ENCODE measurements around the gene LIMK1.
"Not testable (repeated sequence)": the region's sequence is repeated elsewhere in the genome, so short reads cannot be mapped to it uniquely, and the experiment has no call there.

LIMK1 gene

DNA sequence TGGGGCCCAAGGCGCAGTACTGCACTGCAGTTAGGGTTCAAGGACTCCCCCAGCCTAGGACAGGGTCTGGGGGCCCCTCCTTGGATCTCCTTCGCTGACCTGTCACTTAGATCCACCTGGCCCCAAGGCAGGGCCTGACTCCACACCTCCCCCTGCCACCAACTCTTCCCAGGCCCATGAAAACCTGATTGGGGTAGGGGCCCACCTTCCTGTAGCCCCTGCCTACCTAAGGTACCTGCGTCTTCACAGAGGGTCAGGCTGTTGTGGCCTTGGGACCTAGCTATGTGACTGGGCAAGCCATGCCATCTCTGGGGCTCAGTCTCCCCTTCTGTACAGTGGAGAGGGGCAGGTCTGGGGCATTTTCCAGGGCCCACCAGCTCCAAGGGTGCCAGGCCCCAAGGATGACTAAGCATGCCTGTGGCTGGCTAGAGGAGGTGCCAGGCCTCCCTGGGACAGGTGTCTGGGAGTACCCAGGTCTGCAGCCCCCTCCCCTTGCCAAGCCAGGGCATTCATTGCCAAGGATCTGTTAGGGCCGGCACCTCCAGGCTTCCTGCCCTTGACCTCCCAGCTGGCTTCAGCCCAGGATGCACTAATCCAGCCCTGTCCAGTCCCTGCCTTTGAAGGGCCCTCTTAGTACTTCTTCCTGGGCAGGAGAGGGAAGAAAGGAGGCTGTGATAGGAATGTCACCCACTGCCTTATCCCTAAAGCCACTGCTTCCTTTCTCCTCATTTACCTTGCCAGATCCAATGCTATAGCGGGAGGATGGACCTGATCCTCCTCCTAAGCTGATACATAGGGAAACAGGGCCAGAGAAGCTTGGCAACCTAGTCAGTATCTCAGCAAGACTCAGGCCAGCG is 1.3 kb downstream of the LIMK1 start:
- DNase-seq = no peak

DNA sequence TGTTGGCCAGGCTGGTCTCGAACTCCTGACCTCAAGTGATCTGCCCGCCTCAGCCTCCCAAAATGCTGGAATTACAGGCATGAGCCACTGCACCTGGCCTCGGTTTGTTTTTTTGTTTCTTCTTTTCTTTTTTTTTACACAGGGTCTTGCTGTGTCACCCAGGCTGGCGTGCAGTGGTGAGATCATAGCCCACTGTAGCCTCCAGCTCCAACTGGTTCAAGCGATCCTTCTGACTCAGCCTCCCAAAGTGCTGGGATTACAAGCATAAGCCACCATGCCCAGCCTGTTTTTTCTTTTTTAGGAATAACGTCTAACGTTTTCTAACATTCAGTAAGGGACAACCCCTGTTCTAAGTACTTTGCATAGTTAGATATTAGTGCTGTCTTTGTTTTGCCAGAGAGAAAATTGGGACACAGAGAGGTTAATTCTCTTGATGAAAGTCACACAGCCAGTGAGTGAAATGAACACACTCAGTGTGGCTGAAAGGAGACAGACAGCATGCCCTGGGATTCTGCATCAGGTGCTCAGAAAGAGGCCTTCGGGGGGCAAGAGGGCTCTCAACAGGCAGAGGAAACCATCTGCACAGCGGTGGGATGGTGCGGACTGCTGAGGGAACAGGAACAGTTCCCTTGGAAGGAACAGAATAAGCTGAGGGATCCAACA is 4.3 kb downstream of the LIMK1 start:
- no peak for DNase-seq

DNA sequence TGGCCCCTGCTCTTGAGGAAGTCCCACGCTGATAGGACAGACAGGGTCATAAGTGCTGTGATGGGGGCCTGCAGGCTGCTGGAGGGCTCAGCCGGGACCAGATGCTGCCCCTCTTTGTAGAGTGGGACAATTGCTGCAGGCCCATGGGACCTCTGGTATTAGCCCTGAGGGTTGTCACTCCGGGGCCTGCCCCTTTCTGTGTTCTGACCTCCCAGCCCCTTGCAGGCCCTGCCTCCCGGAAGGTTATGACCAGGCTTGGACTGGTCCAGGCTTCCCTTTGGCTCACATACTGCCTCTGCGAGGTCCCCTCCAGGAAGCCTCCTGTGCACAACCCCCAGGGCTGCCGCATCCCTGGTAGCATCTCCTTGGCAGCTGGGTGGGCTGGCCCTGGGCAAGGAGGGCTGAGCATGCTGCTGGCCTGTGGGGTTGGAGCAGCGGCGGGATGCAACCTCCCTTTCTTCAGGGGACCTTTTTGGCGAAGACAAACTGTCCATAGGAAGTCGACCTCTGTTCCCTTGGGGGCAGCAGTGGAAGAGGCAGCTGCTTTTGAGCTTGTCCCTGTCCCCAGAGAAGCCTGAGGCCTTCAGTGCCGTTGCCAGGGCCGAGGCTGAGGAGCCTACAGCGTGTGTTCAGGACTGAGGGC is 8.8 kb downstream of the LIMK1 start:
- DNase-seq = no peak

DNA sequence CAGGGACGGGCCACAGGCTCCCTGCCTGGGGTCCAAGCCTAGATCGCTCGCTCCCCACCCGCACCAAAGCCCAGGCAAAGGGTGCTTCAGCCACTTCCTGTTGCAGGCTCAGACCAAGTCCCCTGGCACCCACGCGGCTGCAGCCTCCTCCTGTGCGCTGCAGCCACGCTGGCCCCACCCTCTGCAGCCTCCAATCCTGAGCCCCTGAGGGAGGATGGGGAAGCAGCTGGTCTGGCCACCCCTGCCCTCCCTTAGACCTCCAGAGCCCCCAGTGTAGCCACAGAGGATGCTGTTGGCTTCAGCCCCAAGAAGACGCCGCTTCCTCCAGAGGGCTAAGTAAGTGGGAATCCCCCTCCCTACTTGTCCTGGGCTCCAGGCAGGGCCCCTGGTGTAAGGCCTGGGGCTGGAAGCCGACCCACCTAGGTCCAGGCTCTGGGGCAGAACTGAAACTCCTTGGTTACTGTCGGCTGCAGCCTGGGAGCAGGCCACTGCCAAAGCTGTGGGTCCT is 9.4 kb downstream of the LIMK1 start:
- DNase-seq = no peak

DNA sequence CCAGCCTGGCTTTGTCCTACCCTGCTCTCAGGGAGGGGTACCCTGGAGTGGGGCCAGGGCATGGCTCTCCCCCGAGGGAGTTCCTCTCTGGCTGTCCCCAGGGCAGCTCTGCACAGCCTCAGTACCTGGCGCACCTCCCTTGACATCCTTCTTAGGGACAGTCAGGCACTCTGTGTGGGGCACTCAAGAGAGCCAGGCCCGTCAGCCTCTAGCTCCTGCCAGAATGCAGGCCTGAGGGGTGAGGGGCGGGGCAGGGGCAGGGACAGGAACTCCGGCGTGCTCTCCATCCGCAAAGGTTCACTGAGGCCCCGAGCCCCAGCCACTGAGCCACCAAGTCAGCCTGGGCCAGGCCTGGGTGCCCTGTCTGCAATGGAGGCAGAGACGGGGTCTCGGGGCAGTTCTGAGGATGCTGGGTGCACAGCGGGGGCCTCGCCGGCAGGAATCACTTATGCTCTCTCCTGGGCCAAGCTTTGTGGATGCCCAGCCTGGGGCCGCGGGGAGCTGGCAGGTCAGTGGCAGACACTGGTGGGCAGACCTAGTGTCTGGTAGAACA is 10.1 kb downstream of the LIMK1 start:
- DNase-seq = peak; percentile 56

DNA sequence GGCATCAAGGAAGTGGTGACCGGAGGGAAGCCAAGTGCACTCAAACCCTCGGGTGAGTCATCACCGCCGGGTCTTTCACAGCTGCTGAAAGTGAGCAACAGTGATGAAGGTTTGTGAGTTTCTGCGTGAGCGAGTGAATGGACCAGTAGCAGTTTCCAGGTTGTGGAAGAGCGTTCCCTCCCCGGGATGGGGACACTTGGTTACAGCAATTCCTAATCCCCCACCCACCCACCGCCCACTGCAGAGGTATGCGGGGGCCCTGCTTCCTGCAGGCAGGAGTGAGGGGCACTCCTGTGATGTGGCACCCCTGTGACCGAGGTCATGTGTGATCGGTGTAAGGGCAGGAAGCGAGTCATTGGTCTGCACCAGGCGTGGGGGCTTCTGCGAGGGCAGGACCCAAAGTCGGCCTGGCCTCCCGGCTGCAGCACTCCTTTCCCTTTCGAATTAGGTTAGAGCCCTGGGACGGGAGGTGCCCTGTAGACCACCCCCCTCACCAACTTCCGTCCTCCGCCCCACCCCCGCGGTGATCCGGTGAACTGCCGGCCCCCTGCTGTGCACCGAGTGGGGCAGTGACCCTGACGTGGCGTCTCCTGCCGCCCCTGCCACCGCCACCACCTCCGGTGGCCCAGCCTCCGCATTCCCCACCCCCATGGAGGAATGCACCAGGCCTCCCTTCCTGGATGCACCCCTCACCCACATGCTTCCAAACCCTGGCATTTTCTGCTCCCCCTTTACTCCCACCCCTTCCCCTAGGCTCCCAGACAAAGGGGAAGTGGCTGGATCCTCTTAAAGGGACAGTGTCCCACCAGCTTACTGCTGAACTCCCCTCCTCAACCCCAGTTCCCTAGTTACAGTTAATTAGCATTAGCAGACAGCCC is 10.9 kb downstream of the LIMK1 start:
- DNase-seq = peak; percentile 57

DNA sequence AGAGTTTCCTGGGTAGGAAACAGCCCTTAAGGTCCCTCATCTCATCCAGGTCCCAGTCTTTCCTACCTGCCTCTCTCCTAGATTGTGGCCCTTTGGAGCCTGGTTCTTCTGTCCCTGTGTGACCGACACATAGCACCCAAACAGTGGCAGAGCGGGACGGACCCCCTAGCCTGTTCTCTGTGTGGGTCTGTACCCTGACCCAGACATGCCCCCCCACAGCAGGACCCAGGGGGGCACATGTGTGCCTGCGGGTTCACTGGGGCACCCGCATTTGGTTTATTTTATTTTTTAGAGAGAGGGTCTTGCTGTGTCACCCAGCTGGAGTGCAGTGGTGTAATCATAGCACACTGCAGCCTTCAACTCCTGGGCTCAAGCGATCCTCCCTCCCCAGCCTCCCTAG is 11.5 kb downstream of the LIMK1 start:
- no peak for DNase-seq

DNA sequence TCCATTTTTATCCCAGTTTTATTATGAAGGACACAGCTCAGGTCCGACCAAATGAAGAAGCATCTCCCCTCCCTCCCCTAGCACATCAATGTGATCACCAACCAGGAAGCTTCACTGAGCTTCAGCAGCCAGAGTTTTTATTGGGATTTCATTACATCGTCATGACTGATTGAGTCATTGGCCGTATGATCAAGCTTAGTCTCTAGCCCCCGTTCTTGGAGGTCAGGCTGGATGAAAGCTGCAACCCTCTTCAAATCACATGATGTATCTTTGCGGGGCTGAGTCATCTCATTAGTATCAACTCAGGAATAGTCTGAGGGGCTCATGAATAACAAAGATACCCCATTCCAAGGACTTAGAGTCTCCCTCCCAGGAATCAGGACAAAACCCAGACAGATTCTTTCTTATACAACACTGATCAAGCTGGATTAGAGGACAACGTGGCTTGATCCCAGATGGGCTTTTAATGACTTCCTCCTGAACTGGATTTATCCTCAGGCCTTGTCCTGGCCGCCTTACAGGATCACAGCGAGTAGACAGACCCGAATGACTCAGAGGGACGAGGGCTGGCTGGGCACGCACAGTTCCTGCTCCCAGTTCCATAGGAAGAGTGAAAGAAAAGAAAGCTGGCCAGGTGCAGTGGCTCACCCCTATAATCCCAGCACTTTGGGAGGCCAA is 14.5 kb downstream of the LIMK1 start:
- DNase-seq = no peak

DNA sequence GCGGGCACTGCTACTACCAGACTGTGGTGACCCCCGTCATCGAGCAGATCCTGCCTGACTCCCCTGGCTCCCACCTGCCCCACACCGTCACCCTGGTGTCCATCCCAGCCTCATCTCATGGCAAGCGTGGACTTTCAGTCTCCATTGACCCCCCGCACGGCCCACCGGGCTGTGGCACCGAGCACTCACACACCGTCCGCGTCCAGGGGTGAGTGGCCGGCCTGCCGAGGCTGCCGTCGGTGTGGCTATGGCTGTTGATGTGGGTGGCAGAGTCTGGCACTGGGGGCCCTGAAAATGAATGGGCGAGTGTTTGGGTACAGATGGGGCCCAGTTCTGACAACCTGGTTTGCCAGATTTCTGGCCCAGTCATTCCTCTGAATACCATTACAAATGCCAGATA is 15.4 kb downstream of the LIMK1 start:
- no peak for DNase-seq

DNA sequence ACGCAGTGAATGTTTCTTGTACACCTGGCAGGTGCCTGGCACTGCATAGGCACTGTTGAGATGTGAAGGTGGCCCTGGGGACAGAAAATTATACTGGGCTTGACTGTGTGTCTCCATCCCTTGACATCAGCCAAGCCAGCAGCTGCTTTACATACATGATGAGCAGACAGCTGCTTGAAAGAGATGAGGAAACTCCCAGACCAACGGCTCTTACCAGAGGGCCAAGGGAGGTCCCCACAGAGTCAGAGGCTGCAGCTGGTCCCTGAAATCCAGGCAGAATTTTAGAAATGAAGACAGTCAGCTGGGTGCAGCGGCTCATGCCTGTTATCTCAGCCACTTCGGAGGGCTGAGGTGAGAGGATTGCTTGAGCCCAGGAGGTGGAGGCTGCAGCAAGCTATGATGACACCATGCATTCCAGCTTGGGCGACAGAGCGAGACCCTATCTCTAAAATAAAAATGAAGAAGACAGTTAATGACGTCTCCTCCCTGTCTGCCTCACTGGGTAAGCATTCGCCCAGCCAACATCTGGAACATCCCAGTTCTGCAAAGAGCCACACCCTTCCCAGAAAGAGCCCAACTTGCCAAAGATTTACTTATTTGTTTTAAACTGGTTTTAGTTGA is 17.6 kb downstream of the LIMK1 start:
- DNase-seq = no peak

DNA sequence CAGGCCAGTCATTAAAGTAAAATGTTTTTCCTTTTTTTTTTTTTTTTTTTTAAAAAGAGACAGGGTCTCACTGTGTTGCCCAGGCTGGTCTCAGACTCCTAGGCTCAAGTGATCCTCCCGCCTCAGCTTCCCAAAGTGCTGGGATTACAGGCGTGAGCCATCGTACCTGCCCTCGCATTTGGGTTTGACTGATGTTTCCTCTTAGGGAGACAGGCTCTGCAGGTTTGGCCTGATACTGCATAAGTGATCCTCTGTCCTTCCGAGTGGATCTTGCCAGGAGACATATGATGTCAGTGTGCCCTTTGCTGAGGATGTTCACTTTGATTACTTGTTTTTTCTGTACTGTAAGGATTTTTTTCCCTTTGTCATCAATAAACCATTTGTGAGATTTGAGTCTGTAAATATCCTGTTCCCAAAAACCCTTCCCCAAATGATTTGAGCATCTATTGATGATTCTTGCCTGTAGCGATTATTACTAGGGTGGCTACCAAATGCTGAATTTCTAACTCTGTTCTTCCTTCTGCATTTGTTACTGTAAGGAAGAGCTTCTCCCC is 19.7 kb downstream of the LIMK1 start:
- no peak for DNase-seq

DNA sequence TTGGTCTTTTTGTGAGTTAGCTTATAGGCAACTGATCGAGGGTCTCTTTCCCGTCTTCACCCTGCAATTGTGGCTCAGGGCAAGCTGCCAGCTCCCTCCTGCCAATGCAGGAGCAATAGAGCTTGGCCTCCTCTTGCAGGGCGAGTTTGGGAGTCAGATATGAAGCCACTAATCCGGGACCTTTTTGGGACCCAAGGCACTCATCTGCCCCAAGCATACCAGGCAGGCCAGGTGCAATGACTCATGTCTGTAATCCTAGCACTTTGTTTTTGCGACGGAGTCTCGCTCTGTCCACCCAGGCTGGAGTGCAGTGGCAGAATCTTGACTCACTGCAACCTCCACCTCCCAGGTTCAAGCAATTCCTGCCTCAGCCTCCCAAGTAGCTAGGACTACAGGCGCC is 21.1 kb downstream of the LIMK1 start:
- no peak for DNase-seq

DNA sequence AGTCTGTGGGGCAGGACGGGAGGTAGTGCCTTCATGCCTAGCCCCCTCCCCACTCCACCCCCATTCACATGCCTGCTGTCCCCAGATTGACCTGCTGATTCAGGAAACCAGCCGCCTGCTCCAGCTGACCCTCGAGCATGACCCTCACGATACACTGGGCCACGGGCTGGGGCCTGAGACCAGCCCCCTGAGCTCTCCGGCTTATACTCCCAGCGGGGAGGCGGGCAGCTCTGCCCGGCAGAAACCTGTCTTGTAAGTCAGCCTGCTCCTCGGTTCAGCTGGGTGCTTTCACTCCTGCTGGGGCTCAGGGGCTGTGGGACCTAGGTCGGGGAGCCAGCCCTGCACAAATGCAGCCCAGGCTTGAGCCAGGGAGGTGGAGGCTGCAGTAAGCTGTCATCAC is 22.4 kb downstream of the LIMK1 start:
- no peak for DNase-seq

DNA sequence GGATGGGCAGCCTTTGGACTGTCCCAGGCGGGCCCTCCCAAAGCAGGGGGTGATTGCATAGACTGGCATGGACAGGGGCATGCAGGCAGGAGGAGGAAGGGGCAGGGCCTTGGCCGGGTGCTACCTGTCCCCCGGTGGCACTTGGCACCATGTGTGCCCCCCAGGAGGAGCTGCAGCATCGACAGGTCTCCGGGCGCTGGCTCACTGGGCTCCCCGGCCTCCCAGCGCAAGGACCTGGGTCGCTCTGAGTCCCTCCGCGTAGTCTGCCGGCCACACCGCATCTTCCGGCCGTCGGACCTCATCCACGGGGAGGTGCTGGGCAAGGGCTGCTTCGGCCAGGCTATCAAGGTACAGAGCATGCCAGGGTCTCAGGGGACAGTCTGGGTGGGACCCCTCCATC is 23.2 kb downstream of the LIMK1 start:
- no peak for DNase-seq

DNA sequence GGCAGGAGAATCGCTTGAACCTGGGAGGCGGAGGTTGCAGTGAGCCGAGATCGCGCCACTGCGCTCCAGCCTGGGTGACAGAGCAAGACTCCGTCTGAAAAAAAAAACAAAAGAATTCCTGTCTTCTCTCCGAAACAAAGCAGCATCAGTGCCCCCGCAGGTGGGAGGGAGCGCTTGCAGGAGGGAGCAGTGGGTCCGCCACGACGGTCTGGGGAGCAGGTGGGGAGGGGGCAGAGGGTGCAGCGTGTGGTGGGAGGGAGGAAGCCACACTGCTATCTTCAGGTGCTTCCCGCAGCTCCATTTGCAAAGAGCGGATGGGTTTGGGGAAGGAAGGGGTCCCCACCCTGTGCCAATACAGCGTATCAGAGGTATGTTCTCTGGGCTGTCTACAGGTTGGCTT is 31.7 kb downstream of the LIMK1 start:
- DNase-seq = no peak

DNA sequence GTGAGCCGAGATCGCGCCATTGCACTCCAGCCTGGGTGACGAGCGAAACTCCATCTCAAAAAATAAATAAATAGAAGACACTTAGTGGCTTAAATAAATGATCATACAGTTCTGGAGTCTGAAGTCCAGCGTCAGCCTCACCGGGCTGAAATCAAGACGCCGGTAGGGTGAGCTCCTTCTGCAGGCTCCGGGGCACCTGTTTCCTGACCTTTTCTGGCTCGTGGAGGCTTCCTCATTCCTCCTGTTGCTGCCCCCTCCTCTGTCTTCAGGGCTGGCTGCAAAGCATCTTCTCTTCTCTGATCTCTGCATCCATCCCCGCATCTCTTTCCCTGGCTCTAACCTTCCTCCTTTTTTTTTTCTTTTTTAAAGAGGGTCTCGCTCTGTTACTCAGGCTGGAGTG is 32.8 kb downstream of the LIMK1 start:
- DNase-seq = no peak

DNA sequence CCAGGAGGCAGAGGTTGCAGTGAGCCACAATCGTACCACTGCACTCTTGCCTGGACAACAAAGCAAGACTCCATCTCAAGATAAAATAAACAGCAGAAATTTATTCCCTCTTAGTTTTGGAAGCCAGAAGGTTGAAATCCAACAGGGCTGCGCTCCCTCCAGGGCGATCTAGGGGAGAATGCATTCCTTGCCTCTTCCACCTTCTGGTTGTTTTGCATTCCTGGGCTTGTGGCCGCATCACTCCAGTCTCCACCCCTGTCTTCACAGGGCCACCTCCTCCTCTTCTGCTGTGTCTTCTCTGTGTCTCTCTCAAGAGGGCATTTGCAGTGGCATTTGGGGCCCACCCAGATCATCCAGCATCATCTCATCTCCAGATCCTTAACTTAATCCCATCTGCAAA is 36.2 kb downstream of the LIMK1 start:
- no peak for DNase-seq

DNA sequence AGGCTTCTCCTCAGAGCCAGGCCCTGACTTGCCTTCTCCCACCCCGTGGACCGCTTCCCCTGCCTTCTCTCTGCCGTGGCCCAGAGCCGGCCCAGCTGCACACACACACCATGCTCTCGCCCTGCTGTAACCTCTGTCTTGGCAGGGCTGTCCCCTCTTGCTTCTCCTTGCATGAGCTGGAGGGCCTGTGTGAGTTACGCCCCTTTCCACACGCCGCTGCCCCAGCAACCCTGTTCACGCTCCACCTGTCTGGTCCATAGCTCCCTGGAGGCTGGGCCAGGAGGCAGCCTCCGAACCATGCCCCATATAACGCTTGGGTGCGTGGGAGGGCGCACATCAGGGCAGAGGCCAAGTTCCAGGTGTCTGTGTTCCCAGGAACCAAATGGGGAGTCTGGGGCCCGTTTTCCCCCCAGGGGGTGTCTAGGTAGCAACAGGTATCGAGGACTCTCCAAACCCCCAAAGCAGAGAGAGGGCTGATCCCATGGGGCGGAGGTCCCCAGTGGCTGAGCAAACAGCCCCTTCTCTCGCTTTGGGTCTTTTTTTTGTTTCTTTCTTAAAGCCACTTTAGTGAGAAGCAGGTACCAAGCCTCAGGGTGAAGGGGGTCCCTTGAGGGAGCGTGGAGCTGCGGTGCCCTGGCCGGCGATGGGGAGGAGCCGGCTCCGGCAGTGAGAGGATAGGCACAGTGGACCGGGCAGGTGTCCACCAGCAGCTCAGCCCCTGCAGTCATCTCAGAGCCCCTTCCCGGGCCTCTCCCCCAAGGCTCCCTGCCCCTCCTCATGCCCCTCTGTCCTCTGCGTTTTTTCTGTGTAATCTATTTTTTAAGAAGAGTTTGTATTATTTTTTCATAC is 38.0 kb downstream of the LIMK1 start:
- no peak for DNase-seq

DNA sequence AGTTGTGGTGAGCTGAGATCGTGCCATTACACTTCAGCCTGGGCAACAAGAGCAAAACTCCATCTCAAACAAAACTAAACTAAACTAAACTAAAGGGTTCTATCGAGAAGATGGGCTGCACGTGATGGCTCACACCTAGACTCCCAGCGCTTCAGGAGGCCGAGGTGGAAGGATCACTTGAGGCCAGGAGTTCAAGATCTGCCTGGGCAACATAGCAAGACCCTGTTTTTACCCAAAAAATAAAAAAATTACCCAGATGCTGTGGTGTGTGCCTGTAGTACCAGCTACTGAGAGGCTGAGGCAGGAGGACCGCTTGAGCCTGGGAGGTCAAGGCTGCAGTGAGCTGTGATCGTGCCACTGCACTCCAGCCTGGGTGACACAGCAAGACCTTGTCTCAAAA is 40.3 kb downstream of the LIMK1 start:
- DNase-seq = not testable (repeated sequence)
